Adipocyte (in vitro differentiated cells): ENCODE measurements around the gene SLC9A3.
A peak's percentile ranks its signal among the peaks of the same experiment; 100 is the strongest.

Source experiments
- DNase-seq: peaks from one replicate; pipeline ENCODE4 v3.0.0-alpha.2; 2015; ENCODE audit warnings: low read depth
- H3K27me3 ChIP-seq: replicated peaks from 2 replicates; pipeline ENCODE4 v1.7.0; 2013; ENCODE audit warnings: mild to moderate bottlenecking, low read length, moderate library complexity; ENCODE audit not compliant: control insufficient read depth, insufficient read depth
- H3K36me3 ChIP-seq: 2 replicates; pipeline ENCODE4 v1.7.0; 2013; ENCODE audit warnings: low read length, mild to moderate bottlenecking, moderate library complexity; ENCODE audit not compliant: control insufficient read depth, insufficient read depth, severe bottlenecking
- H3K4me1 ChIP-seq: 2 replicates; pipeline ENCODE4 v1.7.0; 2013; ENCODE audit warnings: mild to moderate bottlenecking, low read length, moderate library complexity; ENCODE audit not compliant: control insufficient read depth, insufficient read depth
- H3K4me3 ChIP-seq: 2 replicates; pipeline ENCODE4 v1.7.0; 2013; ENCODE audit warnings: mild to moderate bottlenecking, low read length, moderate library complexity
- H3K9ac ChIP-seq: 2 replicates; pipeline ENCODE4 v1.7.0; 2013; ENCODE audit warnings: mild to moderate bottlenecking, low read length, moderate library complexity
- H3K9me3 ChIP-seq: 2 replicates; pipeline ENCODE4 v1.7.0; 2013; ENCODE audit warnings: mild to moderate bottlenecking, low read length, moderate library complexity; ENCODE audit not compliant: control insufficient read depth

Gene SLC9A3

GRCh38 chr5:439181-439580 lies 85.1 kb downstream of the SLC9A3 start:
- no peaks in the 10 kb centered on the region for H3K36me3 ChIP-seq
- H3K9me3 ChIP-seq = no peaks in the 10 kb centered on the region
- no peak overlapping the region for H3K4me3 ChIP-seq
- H3K9ac ChIP-seq = no peak overlapping the region
- H3K27me3 ChIP-seq = no peaks in the 10 kb centered on the region
- H3K4me1 ChIP-seq = peaks cover 23% of the 10 kb centered on the region
- no peak for DNase-seq

- H3K4me1 ChIP-seq = peaks cover 17% of the 10 kb centered on the region
- no peaks in the 10 kb centered on the region for H3K27me3 ChIP-seq
Measured at GRCh38 chr5:438481-438981, 85.7 kb downstream of the SLC9A3 start.

GRCh38 chr5:437281-437771 lies 86.9 kb downstream of the SLC9A3 start:
- Histone ChIP-seq H3K4me3 (no peak overlapping the region), H3K36me3 (no peaks in the 10 kb centered on the region), H3K9ac (peak overlapping the region; percentile 16), H3K9me3 (no peaks in the 10 kb centered on the region), H3K4me1 (peaks cover 13% of the 10 kb centered on the region), H3K27me3 (no peaks in the 10 kb centered on the region)
- no peak for DNase-seq

More at GRCh38 chr5:438481-438981, 85.7 kb downstream of the SLC9A3 start:
- no peak overlapping the region for H3K4me3 ChIP-seq
- DNase-seq = no peak
- H3K9me3 ChIP-seq = no peaks in the 10 kb centered on the region
- H3K36me3 ChIP-seq = no peaks in the 10 kb centered on the region
- no peak overlapping the region for H3K9ac ChIP-seq

- H3K27me3 ChIP-seq = no peaks in the 10 kb centered on the region
- peaks cover 6% of the 10 kb centered on the region for H3K4me1 ChIP-seq
- DNase-seq = no peak
- no peaks in the 10 kb centered on the region for H3K36me3 ChIP-seq
- no peak overlapping the region for H3K9ac ChIP-seq
- no peak overlapping the region for H3K4me3 ChIP-seq
- H3K9me3 ChIP-seq = no peaks in the 10 kb centered on the region
Measured at GRCh38 chr5:436641-436975, 87.6 kb downstream of the SLC9A3 start.

GRCh38 chr5:435961-436640 lies 88.1 kb downstream of the SLC9A3 start:
- Histone ChIP-seq H3K9ac (no peak overlapping the region), H3K36me3 (no peaks in the 10 kb centered on the region), H3K4me1 (peaks cover 5% of the 10 kb centered on the region), H3K9me3 (no peaks in the 10 kb centered on the region), H3K27me3 (no peaks in the 10 kb centered on the region), H3K4me3 (no peak overlapping the region)
- peak; percentile 50 for DNase-seq

- no peaks in the 10 kb centered on the region for H3K27me3 ChIP-seq
- H3K9ac ChIP-seq = no peak overlapping the region
- H3K4me3 ChIP-seq = no peak overlapping the region
- no peaks in the 10 kb centered on the region for H3K9me3 ChIP-seq
- H3K4me1 ChIP-seq = peaks cover 11% of the 10 kb centered on the region
- no peaks in the 10 kb centered on the region for H3K36me3 ChIP-seq
- DNase-seq = no peak
Measured at GRCh38 chr5:435156-435790, 89.0 kb downstream of the SLC9A3 start.

GRCh38 chr5:434443-435146 lies 89.7 kb downstream of the SLC9A3 start:
- Histone ChIP-seq H3K4me1 (peaks cover 17% of the 10 kb centered on the region), H3K36me3 (no peaks in the 10 kb centered on the region), H3K27me3 (no peaks in the 10 kb centered on the region), H3K9me3 (no peaks in the 10 kb centered on the region), H3K9ac (no peak overlapping the region), H3K4me3 (no peak overlapping the region)
- DNase-seq = no peak

GRCh38 chr5:433836-434235 lies 90.4 kb downstream of the SLC9A3 start:
- H3K4me3 ChIP-seq = no peak overlapping the region
- H3K9me3 ChIP-seq = no peaks in the 10 kb centered on the region
- no peaks in the 10 kb centered on the region for H3K27me3 ChIP-seq
- H3K36me3 ChIP-seq = no peaks in the 10 kb centered on the region
- no peak overlapping the region for H3K9ac ChIP-seq
- no peak for DNase-seq
- peaks cover 17% of the 10 kb centered on the region for H3K4me1 ChIP-seq

- Histone ChIP-seq H3K4me3 (no peak overlapping the region), H3K9ac (no peak overlapping the region), H3K4me1 (peaks cover 17% of the 10 kb centered on the region), H3K36me3 (no peaks in the 10 kb centered on the region), H3K27me3 (no peaks in the 10 kb centered on the region), H3K9me3 (no peaks in the 10 kb centered on the region)
- DNase-seq = no peak
Measured at GRCh38 chr5:432928-433791, 91.1 kb downstream of the SLC9A3 start.

GRCh38 chr5:432201-432927 lies 91.9 kb downstream of the SLC9A3 start:
- DNase-seq = no peak
- peaks cover 16% of the 10 kb centered on the region for H3K4me1 ChIP-seq
- no peaks in the 10 kb centered on the region for H3K9me3 ChIP-seq
- H3K4me3 ChIP-seq = no peak overlapping the region
- H3K36me3 ChIP-seq = peaks cover 3% of the 10 kb centered on the region
- no peaks in the 10 kb centered on the region for H3K27me3 ChIP-seq
- no peak overlapping the region for H3K9ac ChIP-seq
